Mucosa of rectum (tissue), 2 donors: ENCODE data around the gene CAPNS1.

Experiments
- H3K27ac ChIP-seq, 2 donors: one replicate each; pipeline ENCODE4 v1.7.0; 2013; ENCODE audit warnings: inconsistent platforms in 2 of 2, low read depth in 2 of 2, low read length in 2 of 2
- H3K27me3 ChIP-seq, 2 donors: one replicate each; pipeline ENCODE4 v1.7.0; 2013; ENCODE audit warnings: low read length in 2 of 2; ENCODE audit not compliant: control insufficient read depth in 2 of 2, insufficient read depth in 2 of 2
- H3K36me3 ChIP-seq, 2 donors: one replicate each; pipeline ENCODE4 v1.7.0; 2013; ENCODE audit warnings: low read length in 2 of 2; ENCODE audit not compliant: control insufficient read depth in 2 of 2, insufficient read depth in 2 of 2
- H3K4me1 ChIP-seq, 2 donors: one replicate each; pipeline ENCODE4 v1.7.0; 2013; ENCODE audit warnings: low read length in 2 of 2, mild to moderate bottlenecking in 1 of 2; ENCODE audit not compliant: control insufficient read depth in 2 of 2, insufficient read depth in 2 of 2
- H3K4me3 ChIP-seq, 2 donors: one replicate each; pipeline ENCODE4 v1.7.0; 2013; ENCODE audit warnings: low read length in 2 of 2
- H3K9ac ChIP-seq, 2 donors: one replicate each; pipeline ENCODE4 v1.7.0; 2013; ENCODE audit warnings: low read length in 2 of 2, low read depth in 1 of 2, mild to moderate bottlenecking in 1 of 2
- H3K9me3 ChIP-seq, 2 donors: one replicate each; pipeline ENCODE4 v1.7.0; 2013; ENCODE audit warnings: low read length in 2 of 2; ENCODE audit not compliant: control insufficient read depth in 2 of 2
- donor health status: healthy.
- donor health status: Normal muscosa, but diverticular disease.

Gene CAPNS1

GRCh38 chr19:36149673-36150406 lies 10.0 kb downstream of the CAPNS1 start:
- no peak overlapping the region for H3K27ac ChIP-seq
- no peak overlapping the region for H3K9ac ChIP-seq
- no peaks in the 10 kb centered on the region for H3K9me3 ChIP-seq
- H3K4me3 ChIP-seq = no peak overlapping the region
- no peaks in the 10 kb centered on the region for H3K4me1 ChIP-seq
- no peaks in the 10 kb centered on the region for H3K27me3 ChIP-seq
- H3K36me3 ChIP-seq = peaks cover 40 to 54% of the 10 kb centered on the region in 2 donors

GRCh38 chr19:36150586-36150985 lies 10.7 kb downstream of the CAPNS1 start:
- H3K36me3 ChIP-seq = peaks cover 37 to 46% of the 10 kb centered on the region in 2 donors
- H3K4me3 ChIP-seq = no peak overlapping the region
- peak overlapping the region in 1 of 2 donors; percentile 85 for H3K27ac ChIP-seq
- no peaks in the 10 kb centered on the region for H3K27me3 ChIP-seq
- no peaks in the 10 kb centered on the region for H3K4me1 ChIP-seq
- peak overlapping the region in 1 of 2 donors; percentile 33 for H3K9ac ChIP-seq
- no peaks in the 10 kb centered on the region for H3K9me3 ChIP-seq

- peak overlapping the region; percentile 77 to 85 for H3K27ac ChIP-seq
- peaks cover 29 to 38% of the 10 kb centered on the region in 2 donors for H3K36me3 ChIP-seq
- peak overlapping the region; percentile 52 to 61 for H3K4me3 ChIP-seq
- no peaks in the 10 kb centered on the region for H3K9me3 ChIP-seq
- peak overlapping the region; percentile 27 to 56 for H3K9ac ChIP-seq
- H3K27me3 ChIP-seq = no peaks in the 10 kb centered on the region
- no peaks in the 10 kb centered on the region for H3K4me1 ChIP-seq
These were observed 11.5 kb downstream of the CAPNS1 start for GRCh38 chr19:36151144-36152018.

- Histone ChIP-seq H3K9me3 (no peaks in the 10 kb centered on the region), H3K4me1 (no peaks in the 10 kb centered on the region), H3K9ac (peak overlapping the region; percentile 27 to 56), H3K27ac (peak overlapping the region; percentile 77 to 85), H3K4me3 (peak overlapping the region; percentile 52 to 61), H3K27me3 (no peaks in the 10 kb centered on the region), H3K36me3 (peaks cover 25 to 33% of the 10 kb centered on the region in 2 donors)
These were observed 12.1 kb downstream of the CAPNS1 start for GRCh38 chr19:36152019-36152351.

- peaks cover 22 to 31% of the 10 kb centered on the region in 2 donors for H3K36me3 ChIP-seq
- H3K4me1 ChIP-seq = no peaks in the 10 kb centered on the region
- H3K9ac ChIP-seq = peak within 1 kb of the TSS; percentile 27 to 56
- peak within 1 kb of the TSS; percentile 52 to 61 for H3K4me3 ChIP-seq
- no peaks in the 10 kb centered on the region for H3K9me3 ChIP-seq
- no peaks in the 10 kb centered on the region for H3K27me3 ChIP-seq
- peak within 1 kb of the TSS; percentile 77 to 85 for H3K27ac ChIP-seq
These were observed 12.7 kb downstream of the CAPNS1 start, which contains the start of gene COX7A1 for GRCh38 chr19:36152352-36153091. COX7A1 (minus strand) TSS chr19:36152447; CDS start chr19:36152407, 40 bp downstream.

GRCh38 chr19:36153126-36153525 lies 13.3 kb downstream of the CAPNS1 start:
- peak overlapping the region in 1 of 2 donors; percentile 85 for H3K27ac ChIP-seq
- H3K4me1 ChIP-seq = no peaks in the 10 kb centered on the region

GRCh38 chr19:36160821-36161596 lies 21.1 kb downstream of the CAPNS1 start:
- H3K9me3 ChIP-seq = no peaks in the 10 kb centered on the region
- no peaks in the 10 kb centered on the region for H3K27me3 ChIP-seq
- H3K36me3 ChIP-seq = peaks cover 4 to 5% of the 10 kb centered on the region in 2 donors
- H3K4me1 ChIP-seq = no peaks in the 10 kb centered on the region
- no peak overlapping the region for H3K4me3 ChIP-seq
- no peak overlapping the region for H3K9ac ChIP-seq
- H3K27ac ChIP-seq = no peak overlapping the region

More at GRCh38 chr19:36153126-36153525, 13.3 kb downstream of the CAPNS1 start:
- Histone ChIP-seq H3K9ac (no peak overlapping the region), H3K27me3 (no peaks in the 10 kb centered on the region), H3K9me3 (no peaks in the 10 kb centered on the region), H3K36me3 (peaks cover 20 to 26% of the 10 kb centered on the region in 2 donors), H3K4me3 (no peak overlapping the region)

GRCh38 chr19:36163813-36164212 lies 23.9 kb downstream of the CAPNS1 start:
- H3K9ac ChIP-seq = no peak overlapping the region
- no peaks in the 10 kb centered on the region for H3K4me1 ChIP-seq
- H3K9me3 ChIP-seq = no peaks in the 10 kb centered on the region
- no peak overlapping the region for H3K27ac ChIP-seq
- H3K27me3 ChIP-seq = no peaks in the 10 kb centered on the region
- peaks cover 4 to 5% of the 10 kb centered on the region in 2 donors for H3K36me3 ChIP-seq
- no peak overlapping the region for H3K4me3 ChIP-seq

- Histone ChIP-seq H3K9ac (peak overlapping the region in 1 of 2 donors; percentile 16), H3K27ac (peak overlapping the region; percentile 82 to 85)
These were observed 29.4 kb downstream of the CAPNS1 start for GRCh38 chr19:36169084-36169760.

More at GRCh38 chr19:36169084-36169760, 29.4 kb downstream of the CAPNS1 start:
- Histone ChIP-seq H3K36me3 (no peaks in the 10 kb centered on the region), H3K9me3 (no peaks in the 10 kb centered on the region), H3K27me3 (no peaks in the 10 kb centered on the region), H3K4me3 (peak overlapping the region in 1 of 2 donors; percentile 8), H3K4me1 (peaks cover 5 to 8% of the 10 kb centered on the region in 2 donors)
